Neural cell (in vitro differentiated cells): Measurements from ENCODE around the gene PTGR3. TPM values are rescaled to one million over a fixed set of nuclear protein-coding genes. Genes with fewer than 3 reads are reported as not detected.

Experiments used
- H2AFZ ChIP-seq: fragments of 200-600, 300-800 bp; sonication (generic), shearing (Covaris generic); 2 replicates; pipeline ENCODE4 v1.6.0; 2014; ENCODE audit warnings: low read depth, mild to moderate bottlenecking, antibody characterized with exemption, low read length, moderate library complexity
- H3F3A ChIP-seq: fragments of 200-600 bp; shearing (Covaris generic); 2 replicates; pipeline ENCODE4 v1.6.1; 2016; ENCODE audit warnings: mild to moderate bottlenecking, moderate library complexity, mixed read lengths, antibody characterized with exemption, low read length; ENCODE audit not compliant: insufficient read depth, poor library complexity, severe bottlenecking
- H3K27ac ChIP-seq: fragments of 200-600, 300-800 bp; sonication (generic), shearing (Covaris generic); 2 replicates; pipeline ENCODE4 v1.5.1; 2014; ENCODE audit warnings: mild to moderate bottlenecking, low read length, moderate library complexity
- H3K27me3 ChIP-seq: fragments of 300-800, 200-600 bp; sonication (generic), shearing (Covaris generic); 2 replicates; pipeline ENCODE4 v1.6.0; 2014; ENCODE audit warnings: mild to moderate bottlenecking, low read depth, low read length, moderate library complexity; ENCODE audit not compliant: insufficient read depth
- H3K36me3 ChIP-seq: fragments of 300-800, 200-600 bp; sonication (generic), shearing (Covaris generic); 2 replicates; pipeline ENCODE4 v1.5.1; 2014; ENCODE audit warnings: mild to moderate bottlenecking, antibody characterized with exemption, low read length, moderate library complexity; ENCODE audit not compliant: insufficient read depth
- H3K4me2 ChIP-seq: fragments of 300-800, 200-600 bp; sonication (generic), shearing (Covaris generic); 2 replicates; pipeline ENCODE4 v1.6.0; 2014; ENCODE audit warnings: mild to moderate bottlenecking, low read length
- H3K4me3 ChIP-seq: fragments of 300-800, 200-600 bp; sonication (generic), shearing (Covaris generic); 2 replicates; pipeline ENCODE4 v1.5.1; 2014; ENCODE audit warnings: mild to moderate bottlenecking, low read length, moderate library complexity
- H3K79me2 ChIP-seq: fragments of 200-600 bp; shearing (Covaris generic); replicated peaks from 2 replicates; pipeline ENCODE4 v1.6.0; 2014; ENCODE audit warnings: mild to moderate bottlenecking, low read length, moderate library complexity; ENCODE audit not compliant: insufficient read depth
- H3K9ac ChIP-seq: fragments of 300-800, 200-600 bp; sonication (generic), shearing (Covaris generic); 2 replicates; pipeline ENCODE4 v1.6.1; 2016; ENCODE audit warnings: mild to moderate bottlenecking, low read length, mixed read lengths
- H3K9me2 ChIP-seq: fragments of 200-600 bp; shearing (Covaris generic); 2 replicates; pipeline ENCODE4 v1.6.1; 2016; ENCODE audit warnings: mild to moderate bottlenecking, low read length, mixed read lengths; ENCODE audit not compliant: insufficient read depth
- H3K9me3 ChIP-seq: fragments of 200-600, 300-800 bp; sonication (generic), shearing (Covaris generic); 2 replicates; pipeline ENCODE4 v1.6.1; 2016; ENCODE audit warnings: mild to moderate bottlenecking, mixed run types, low read length, moderate library complexity, mixed read lengths
- H4K20me1 ChIP-seq: fragments of 200-600 bp; shearing (Covaris generic); 2 replicates; pipeline ENCODE4 v1.6.1; 2016; ENCODE audit warnings: mild to moderate bottlenecking, mixed run types; ENCODE audit not compliant: insufficient read depth
- EP300 ChIP-seq: fragments of 450-650 bp; conservative IDR thresholded peaks from 2 replicates; pipeline ENCODE4 v1.6.1; 2014; ENCODE audit warnings: antibody characterized with exemption, mild to moderate bottlenecking, moderate library complexity; ENCODE audit not compliant: poor library complexity, severe bottlenecking
- EZH2 ChIP-seq: fragments of 200-600, 300-800 bp; shearing (Covaris generic), sonication (generic); IDR thresholded peaks from 2 replicates; pipeline ENCODE4 v1.6.1; 2014; ENCODE audit warnings: antibody characterized with exemption, low read length, borderline replicate concordance, mild to moderate bottlenecking; ENCODE audit not compliant: insufficient read depth, poor library complexity, severe bottlenecking
- MXI1 ChIP-seq: fragments of 450-650 bp; conservative IDR thresholded peaks from 2 replicates; pipeline ENCODE4 v1.6.1; 2014; ENCODE audit warnings: antibody characterized with exemption, mild to moderate bottlenecking; ENCODE audit not compliant: poor library complexity, severe bottlenecking
- POLR2AphosphoS5 ChIP-seq: IDR thresholded peaks from 2 replicates; pipeline ENCODE4 v1.6.1; 2012
- RAD21 ChIP-seq: fragments of 450-650 bp; conservative IDR thresholded peaks from 2 replicates; pipeline ENCODE4 v1.6.1; 2014; ENCODE audit warnings: antibody characterized with exemption, mild to moderate bottlenecking, moderate library complexity
- SMC3 ChIP-seq: fragments of 450-650 bp; conservative IDR thresholded peaks from 2 replicates; pipeline ENCODE4 v1.6.1; 2014; ENCODE audit warnings: antibody characterized with exemption, mild to moderate bottlenecking, moderate library complexity; ENCODE audit not compliant: poor library complexity
- TAF1 ChIP-seq: IDR thresholded peaks from 2 replicates; pipeline ENCODE4 v1.6.1; 2012; ENCODE audit warnings: low read depth
- polyA plus RNA-seq: library from polyadenylated mRNA; depleted of rRNA; stranded (reverse); fragments of >200 nt; gene quantifications from 2 replicates; pipeline ENCODE4 v1.2.3, GENCODE V29; 2014
- TF ChIP-seq, protein P1 (sequence below): IDR thresholded peaks from 2 replicates; pipeline ENCODE4 v1.6.1; 2012; ENCODE audit warnings: borderline replicate concordance
- TF ChIP-seq, protein P2 (sequence below): fragments of 450-650 bp; IDR thresholded peaks from 2 replicates; pipeline ENCODE4 v1.5.1; 2014; ENCODE audit warnings: antibody characterized with exemption, mild to moderate bottlenecking, moderate library complexity; ENCODE audit not compliant: poor library complexity, severe bottlenecking

PTGR3 gene
- polyA plus RNA-seq, 1 donor from 2014 or later: 5.9 TPM

DNA sequence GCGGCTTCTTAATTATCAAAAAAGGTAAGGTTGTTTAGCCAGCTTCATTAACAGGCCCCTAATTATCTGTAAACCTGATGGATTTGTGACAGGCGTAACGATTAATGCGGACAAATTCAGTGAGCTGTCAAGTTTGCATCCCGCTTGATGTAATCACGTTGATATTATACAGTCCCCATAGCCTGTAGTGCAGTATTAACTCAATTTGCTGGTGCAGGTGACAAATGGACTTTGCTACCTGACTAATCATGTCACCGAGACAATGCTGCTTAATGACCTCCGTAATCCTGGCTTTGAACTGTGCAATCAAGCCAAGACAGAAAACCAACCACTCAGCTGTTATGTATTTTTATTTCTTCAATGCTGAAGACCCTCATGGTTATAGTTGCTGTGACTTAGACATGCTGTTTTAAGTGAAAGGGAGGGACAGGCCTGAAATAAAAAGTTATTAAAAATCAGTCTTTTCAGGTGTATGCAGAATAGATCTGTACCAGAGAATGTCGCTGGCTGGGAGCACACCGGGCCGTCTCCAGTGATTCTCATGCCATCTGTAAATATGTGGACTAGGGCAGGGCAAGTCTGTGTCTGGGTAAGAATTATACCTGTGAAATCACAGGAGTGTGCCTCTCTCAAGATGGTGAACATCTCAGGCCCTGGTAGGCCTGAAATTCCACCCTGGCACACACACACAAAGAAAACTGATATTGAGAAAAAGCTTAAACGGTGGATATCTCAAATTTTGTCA lies 6.0 kb upstream of the PTGR3 start:
- Histone ChIP-seq H3K4me3 (no peak overlapping the region), H3K36me3 (no peaks in the 10 kb centered on the region), H3K79me2 (no peaks in the 10 kb centered on the region), H4K20me1 (no peaks in the 10 kb centered on the region), H3F3A (peaks cover under 1% of the 10 kb centered on the region), H3K4me2 (no peak overlapping the region), H3K9ac (no peak overlapping the region), H2AFZ (no peak overlapping the region), H3K9me3 (no peaks in the 10 kb centered on the region), H3K27ac (no peak overlapping the region), H3K9me2 (no peaks in the 10 kb centered on the region), H3K27me3 (peaks cover 51% of the 10 kb centered on the region)
- TF ChIP-seq MXI1 (no peak), SMC3 (no peak), EP300 (no peak), TAF1 (no peak), EZH2 (no peak), POLR2AphosphoS5 (no peak), RAD21 (no peak)
- TF ChIP-seq, protein P1, sequence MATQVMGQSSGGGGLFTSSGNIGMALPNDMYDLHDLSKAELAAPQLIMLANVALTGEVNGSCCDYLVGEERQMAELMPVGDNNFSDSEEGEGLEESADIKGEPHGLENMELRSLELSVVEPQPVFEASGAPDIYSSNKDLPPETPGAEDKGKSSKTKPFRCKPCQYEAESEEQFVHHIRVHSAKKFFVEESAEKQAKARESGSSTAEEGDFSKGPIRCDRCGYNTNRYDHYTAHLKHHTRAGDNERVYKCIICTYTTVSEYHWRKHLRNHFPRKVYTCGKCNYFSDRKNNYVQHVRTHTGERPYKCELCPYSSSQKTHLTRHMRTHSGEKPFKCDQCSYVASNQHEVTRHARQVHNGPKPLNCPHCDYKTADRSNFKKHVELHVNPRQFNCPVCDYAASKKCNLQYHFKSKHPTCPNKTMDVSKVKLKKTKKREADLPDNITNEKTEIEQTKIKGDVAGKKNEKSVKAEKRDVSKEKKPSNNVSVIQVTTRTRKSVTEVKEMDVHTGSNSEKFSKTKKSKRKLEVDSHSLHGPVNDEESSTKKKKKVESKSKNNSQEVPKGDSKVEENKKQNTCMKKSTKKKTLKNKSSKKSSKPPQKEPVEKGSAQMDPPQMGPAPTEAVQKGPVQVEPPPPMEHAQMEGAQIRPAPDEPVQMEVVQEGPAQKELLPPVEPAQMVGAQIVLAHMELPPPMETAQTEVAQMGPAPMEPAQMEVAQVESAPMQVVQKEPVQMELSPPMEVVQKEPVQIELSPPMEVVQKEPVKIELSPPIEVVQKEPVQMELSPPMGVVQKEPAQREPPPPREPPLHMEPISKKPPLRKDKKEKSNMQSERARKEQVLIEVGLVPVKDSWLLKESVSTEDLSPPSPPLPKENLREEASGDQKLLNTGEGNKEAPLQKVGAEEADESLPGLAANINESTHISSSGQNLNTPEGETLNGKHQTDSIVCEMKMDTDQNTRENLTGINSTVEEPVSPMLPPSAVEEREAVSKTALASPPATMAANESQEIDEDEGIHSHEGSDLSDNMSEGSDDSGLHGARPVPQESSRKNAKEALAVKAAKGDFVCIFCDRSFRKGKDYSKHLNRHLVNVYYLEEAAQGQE: no peak
- TF ChIP-seq, protein P2, sequence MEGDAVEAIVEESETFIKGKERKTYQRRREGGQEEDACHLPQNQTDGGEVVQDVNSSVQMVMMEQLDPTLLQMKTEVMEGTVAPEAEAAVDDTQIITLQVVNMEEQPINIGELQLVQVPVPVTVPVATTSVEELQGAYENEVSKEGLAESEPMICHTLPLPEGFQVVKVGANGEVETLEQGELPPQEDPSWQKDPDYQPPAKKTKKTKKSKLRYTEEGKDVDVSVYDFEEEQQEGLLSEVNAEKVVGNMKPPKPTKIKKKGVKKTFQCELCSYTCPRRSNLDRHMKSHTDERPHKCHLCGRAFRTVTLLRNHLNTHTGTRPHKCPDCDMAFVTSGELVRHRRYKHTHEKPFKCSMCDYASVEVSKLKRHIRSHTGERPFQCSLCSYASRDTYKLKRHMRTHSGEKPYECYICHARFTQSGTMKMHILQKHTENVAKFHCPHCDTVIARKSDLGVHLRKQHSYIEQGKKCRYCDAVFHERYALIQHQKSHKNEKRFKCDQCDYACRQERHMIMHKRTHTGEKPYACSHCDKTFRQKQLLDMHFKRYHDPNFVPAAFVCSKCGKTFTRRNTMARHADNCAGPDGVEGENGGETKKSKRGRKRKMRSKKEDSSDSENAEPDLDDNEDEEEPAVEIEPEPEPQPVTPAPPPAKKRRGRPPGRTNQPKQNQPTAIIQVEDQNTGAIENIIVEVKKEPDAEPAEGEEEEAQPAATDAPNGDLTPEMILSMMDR: no peak

DNA sequence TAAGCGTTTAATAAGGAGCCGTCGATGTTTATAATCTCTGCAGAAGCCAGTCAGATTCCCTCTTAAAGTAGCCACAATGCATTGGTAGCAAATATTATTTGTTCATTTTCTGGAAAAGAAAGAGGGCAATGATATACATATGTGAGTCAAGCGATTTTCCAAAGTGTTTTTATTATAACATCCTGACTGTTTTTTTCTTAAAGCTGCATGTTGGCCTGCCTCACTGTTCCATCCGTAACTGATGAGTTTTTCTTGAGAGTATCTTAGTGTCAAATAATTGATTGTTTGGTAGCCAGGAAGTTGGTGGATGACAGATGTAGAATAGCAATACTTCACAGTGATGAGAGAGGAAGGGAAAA lies 5.4 kb upstream of the PTGR3 start:
- Histone ChIP-seq H3K4me3 (no peak overlapping the region), H3K4me2 (no peak overlapping the region), H3K36me3 (no peaks in the 10 kb centered on the region), H4K20me1 (no peaks in the 10 kb centered on the region), H3F3A (peaks cover 4% of the 10 kb centered on the region), H3K9ac (no peak overlapping the region), H2AFZ (no peak overlapping the region), H3K79me2 (no peaks in the 10 kb centered on the region), H3K9me2 (no peaks in the 10 kb centered on the region), H3K27me3 (peaks cover 56% of the 10 kb centered on the region), H3K9me3 (no peaks in the 10 kb centered on the region), H3K27ac (no peak overlapping the region)
- TF ChIP-seq EP300 (no peak), SMC3 (no peak), MXI1 (no peak), RAD21 (no peak), EZH2 (no peak), POLR2AphosphoS5 (no peak), TAF1 (no peak)
- TF ChIP-seq, protein P2: no peak
- TF ChIP-seq, protein P1: no peak
